Posterior cingulate gyrus (tissue), 11 donors: ENCODE results near the gene VARS2.
A peak's percentile ranks its signal among the peaks of the same experiment; 100 is the strongest.
"Not testable (repeated sequence)": the region's sequence is repeated elsewhere in the genome, so short reads cannot be mapped to it uniquely, and the experiment has no call there.

Experiments used
- DNase-seq, 10 donors: peaks; one replicate each; pipeline versions ENCODE4 v3.0.0 to v3.0.0-alpha.2; 2020 to 2021; ENCODE audit warnings: mixed read lengths in 3 of 10
- intact Hi-C: fragments of 100-400 bp; cut with DNase I; formaldehyde crosslinking; loops from one replicate; pipeline ENCODE4 v1.15.1; 2023

The VARS2 gene

GRCh38 chr6:30894935-30895334, 19.1 kb upstream of the VARS2 start:
- intact Hi-C loops, result no loop called here
- no peak for DNase-seq

DNA sequence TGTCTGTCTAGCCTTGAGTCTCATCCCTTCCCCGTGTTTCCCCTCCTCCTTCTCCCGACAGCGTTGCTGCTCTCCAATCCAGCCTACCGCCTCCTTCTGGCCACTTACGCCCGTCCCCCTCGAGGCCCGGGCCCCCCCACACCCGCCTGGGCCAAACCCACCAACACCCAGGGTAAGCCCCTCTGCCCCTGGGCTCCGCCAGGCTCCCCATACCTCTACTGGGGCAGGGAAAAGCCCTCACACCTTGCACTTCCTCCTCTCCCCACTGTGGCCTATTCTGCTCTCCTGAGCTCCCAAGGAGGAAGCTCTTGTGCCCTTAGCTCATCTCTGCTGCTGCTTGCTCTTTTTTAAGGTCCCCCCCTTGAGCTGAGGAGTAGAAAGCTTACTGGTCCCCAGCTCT, 18.7 kb upstream of the VARS2 start:
- no peak for DNase-seq
- intact Hi-C loops, result no loop called here

DNA sequence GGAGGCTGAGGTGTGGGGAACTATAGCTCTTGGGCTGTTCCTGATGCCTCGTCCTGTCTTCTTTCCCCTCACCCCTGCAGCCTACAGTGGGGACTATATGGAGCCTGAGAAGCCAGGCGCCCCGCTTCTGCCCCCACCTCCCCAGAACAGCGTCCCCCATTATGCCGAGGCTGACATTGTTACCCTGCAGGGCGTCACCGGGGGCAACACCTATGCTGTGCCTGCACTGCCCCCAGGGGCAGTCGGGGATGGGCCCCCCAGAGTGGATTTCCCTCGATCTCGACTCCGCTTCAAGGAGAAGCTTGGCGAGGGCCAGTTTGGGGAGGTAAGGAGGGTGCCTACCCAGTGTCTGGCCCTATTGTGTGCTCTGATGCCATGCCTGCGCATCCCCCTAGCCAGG, 17.5 kb upstream of the VARS2 start:
- peak in 1 of 10 donors; percentile 35 for DNase-seq
- intact Hi-C loops, result no loop called here

- DNase-seq, result peak in 3 of 10 donors; percentile 56 to 66 (median 59)
- intact Hi-C loops, result no loop called here
Measured at GRCh38 chr6:30897882-30898281, 16.2 kb upstream of the VARS2 start.

DNA sequence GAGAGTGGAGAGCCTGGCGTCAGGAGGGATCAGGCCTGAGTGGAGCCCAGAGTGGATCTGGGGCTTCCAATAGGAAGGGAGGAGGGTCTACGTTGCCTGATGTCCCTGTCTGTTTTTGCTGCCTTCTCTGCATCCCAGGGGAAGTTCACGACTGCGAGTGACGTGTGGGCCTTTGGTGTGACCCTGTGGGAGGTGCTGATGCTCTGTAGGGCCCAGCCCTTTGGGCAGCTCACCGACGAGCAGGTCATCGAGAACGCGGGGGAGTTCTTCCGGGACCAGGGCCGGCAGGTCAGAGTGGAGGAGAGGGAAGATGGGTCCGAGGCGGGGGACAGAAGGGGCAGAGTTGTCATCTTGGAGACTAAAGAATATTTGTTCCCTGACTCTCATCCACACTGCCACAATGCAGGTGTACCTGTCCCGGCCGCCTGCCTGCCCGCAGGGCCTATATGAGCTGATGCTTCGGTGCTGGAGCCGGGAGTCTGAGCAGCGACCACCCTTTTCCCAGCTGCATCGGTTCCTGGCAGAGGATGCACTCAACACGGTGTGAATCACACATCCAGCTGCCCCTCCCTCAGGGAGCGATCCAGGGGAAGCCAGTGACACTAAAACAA, 15.2 kb upstream of the VARS2 start:
- intact Hi-C loops, result no loop called here
- DNase-seq, result peak in 3 of 10 donors; percentile 52 to 74 (median 65)

DNA sequence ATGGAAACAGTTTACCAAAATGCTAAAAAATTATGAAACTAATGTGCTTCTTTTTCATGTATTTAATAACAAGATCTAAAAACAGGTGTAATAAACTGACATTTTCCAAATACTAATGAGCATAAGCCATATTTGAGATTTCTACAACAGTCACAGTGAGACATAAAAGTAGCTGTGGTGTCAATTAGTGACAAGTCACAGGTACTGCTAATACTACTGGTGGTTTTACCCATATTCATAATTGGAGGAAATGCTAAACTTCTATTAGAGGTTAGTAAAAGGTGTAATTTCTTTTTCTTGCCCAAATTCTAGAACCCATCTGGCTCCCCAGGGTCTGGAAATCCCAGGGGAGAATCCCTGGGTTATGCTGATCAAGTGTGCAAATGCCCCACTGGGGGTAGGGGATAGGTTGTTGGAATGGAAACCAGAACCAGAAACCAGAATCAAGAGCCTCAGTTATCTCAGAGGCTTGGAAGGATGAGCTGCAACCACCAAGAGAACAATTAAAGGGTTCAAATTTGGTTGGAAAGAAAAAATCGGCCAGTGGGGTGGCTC, 13.1 kb upstream of the VARS2 start:
- peak in 1 of 10 donors; percentile 2 for DNase-seq
- intact Hi-C loops, result no loop called here

- peak in 2 of 10 donors; percentile 4 to 22 for DNase-seq
Measured at GRCh38 chr6:30901436-30901835, 12.6 kb upstream of the VARS2 start.

GRCh38 chr6:30902196-30902595, 11.8 kb upstream of the VARS2 start:
- intact Hi-C loops, result not testable (repeated sequence)

More at GRCh38 chr6:30901436-30901835, 12.6 kb upstream of the VARS2 start:
- intact Hi-C loops, result no loop called here

DNA sequence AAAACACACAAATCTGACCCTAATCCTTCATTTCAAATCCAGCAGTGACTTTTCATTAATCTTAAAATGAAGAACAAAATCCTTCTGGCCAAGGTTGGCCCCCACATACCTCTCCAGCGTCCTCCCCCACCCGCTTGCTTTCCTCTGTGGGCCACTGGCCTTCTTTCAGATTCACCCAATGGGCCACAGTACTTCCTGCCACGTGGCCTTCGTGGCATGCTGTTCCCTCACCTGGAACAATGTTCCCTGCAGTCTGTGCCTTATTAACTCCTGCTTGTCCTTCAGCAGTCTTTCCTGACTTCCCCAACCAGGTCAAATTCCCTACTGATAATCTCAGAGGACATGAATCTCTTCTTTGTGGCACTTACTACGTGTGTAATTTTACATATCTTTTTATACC, 11.3 kb upstream of the VARS2 start:
- DNase-seq, result peak in 2 of 10 donors; percentile 5 to 24
- intact Hi-C loops, result no loop called here

More at GRCh38 chr6:30902196-30902595, 11.8 kb upstream of the VARS2 start:
- peak in 3 of 10 donors; percentile 13 to 50 (median 40) for DNase-seq

DNA sequence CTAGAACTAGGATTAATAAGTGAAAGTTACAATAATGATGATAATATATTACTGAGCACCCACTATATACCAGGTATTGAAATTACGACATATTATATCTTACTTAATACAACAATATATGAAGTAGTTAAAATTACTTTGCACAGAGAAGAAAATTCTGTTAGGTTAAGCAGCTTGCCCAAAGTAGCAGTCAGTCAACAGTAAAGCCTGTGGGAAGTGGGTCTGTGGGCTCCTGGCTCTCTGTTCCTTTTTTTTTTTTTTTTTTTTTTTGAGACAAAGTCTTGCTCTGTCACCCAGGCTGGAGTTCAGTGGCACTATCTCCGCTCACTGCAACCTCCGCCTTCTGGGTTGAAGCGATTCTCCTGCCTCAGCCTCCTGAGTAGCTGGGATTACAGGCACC, 10.8 kb upstream of the VARS2 start:
- intact Hi-C loops, result no loop called here
- peak in 1 of 10 donors; percentile 6 for DNase-seq

DNA sequence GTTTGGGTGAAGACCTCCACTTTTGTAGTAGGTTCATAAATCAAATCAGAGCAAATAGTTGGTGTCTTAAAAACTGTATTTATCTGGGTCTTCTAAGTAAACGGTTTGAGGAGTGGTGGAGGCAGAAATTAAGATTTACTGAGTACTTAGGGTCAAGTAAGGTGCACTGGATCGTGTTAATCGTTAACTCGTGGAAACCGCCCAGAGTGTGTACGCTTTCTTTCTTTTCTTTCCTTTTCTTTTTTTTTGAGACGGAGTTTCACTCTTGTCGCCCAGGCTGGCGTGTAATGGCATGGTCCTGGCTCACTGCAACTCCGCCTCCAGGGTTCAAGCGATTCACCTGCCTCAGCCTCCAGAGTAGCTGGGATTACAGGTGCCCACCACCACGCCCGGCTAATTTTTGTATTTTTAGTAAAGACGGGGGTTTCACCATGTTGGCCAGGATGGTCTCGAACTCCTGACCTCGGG, 6.7 kb upstream of the VARS2 start:
- intact Hi-C loops, DNase-seq: not testable (repeated sequence)

GRCh38 chr6:30907758-30908591, 6.1 kb upstream of the VARS2 start, which contains the start of gene GTF2H4:
TSS of gene GTF2H4 (plus strand) at chr6:30908207.
- intact Hi-C loops, result loop anchor here (2.0 kb wide), 1 partner anchor 21 kb away; no protein-coding TSS in a partner anchor
- DNase-seq, result peak; percentile 95 to 99 (median 98)

GRCh38 chr6:30908700-30909099, 5.3 kb upstream of the VARS2 start:
- intact Hi-C loops, result loop anchor here (2.0 kb wide), 1 partner anchor 22 kb away; no protein-coding TSS in a partner anchor
- DNase-seq, result no peak

GRCh38 chr6:30910473-30910872, 3.6 kb upstream of the VARS2 start:
- intact Hi-C loops, result not testable (repeated sequence)
- peak in 1 of 10 donors; percentile 65 for DNase-seq

DNA sequence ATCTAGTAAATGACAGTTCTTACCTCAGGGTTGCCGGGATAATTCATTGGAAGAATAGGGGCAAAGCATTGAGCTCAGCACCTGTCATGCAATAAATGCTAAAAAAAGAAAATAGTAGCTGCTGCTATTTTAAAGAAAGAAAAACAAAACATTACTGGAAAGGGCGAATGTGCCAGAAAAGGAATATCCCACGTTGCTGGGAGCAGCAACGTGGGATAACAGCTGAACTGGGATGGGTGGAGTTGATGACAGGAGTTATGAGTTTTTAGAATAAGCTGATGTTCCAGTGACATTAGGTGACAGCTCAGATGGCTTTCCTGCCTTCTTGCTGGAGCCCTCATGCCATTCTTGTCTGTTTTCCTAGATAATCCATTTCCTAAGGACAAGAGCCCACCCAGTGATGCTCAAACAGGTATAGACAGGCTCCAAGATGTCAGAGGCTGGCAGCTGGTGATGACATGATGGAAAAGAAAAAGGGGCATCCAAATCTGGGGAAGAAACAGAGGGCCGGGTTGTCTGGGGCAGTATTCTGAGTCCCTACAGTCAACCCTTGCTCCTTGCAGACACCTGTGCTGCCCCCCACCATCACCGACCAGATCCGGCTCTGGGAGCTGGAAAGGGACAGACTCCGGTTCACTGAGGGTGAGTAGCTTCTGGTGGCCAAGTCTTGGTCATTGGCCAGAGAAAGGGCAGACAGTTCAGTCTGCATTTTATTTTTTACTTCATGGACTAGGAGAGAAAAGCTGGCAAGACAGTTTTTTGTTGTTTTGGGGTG, 1.1 kb upstream of the VARS2 start:
- peak in 2 of 10 donors; percentile 39 to 55 for DNase-seq
- intact Hi-C loops, result no loop called here

DNA sequence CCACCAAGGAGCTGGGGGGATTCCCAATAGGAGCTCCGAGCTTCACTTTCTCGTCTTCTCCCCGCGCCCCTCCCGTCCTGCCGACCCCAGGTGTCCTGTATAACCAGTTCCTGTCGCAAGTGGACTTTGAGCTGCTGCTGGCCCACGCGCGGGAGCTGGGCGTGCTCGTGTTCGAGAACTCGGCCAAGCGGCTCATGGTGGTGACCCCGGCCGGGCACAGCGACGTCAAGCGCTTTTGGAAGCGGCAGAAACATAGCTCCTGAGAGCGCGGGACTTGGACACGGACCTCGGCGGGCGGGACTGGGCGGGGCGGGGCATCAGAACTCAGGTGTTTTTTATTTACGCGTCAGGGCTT, 340 bp upstream of the VARS2 start:
- DNase-seq, result peak in 2 of 10 donors; percentile 14 to 38
- intact Hi-C loops, result loop anchor here (1.0 to 2.0 kb wide), 3 partner anchors 29 to 157 kb away; partner anchors contain the start of gene DDR1

- peak in 2 of 10 donors; percentile 22 to 55 for DNase-seq
- intact Hi-C loops, result loop anchor here (1.0 to 5.0 kb wide), 4 partner anchors 30 to 172 kb away; partner anchors contain the start of gene DDR1
Measured at GRCh38 chr6:30914854-30915590, 984 bp downstream of the VARS2 start.

DNA sequence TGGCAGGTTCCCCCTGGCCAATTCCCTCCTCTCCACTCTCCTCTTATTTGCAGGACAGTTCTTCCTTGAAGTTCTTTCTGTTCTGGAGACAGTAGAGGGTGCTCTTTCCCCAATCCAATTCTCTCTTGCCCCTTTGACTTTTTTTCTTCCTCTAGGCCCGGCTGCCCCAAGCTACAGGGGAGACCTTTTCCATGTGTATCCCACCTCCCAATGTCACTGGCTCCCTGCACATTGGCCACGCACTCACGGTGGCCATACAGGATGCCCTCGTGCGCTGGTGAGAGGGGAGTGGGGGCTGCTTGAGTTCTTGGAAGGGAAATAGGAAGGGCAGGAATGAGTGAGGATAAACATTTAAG, 1.5 kb downstream of the VARS2 start:
- intact Hi-C loops, result loop anchor here (2.0 to 5.0 kb wide), 3 partner anchors 31 to 172 kb away; partner anchors contain the start of gene DDR1
- DNase-seq, result peak in 4 of 10 donors; percentile 6 to 35 (median 24)

- peak in 1 of 10 donors; percentile 22 for DNase-seq
- intact Hi-C loops, result loop anchor here (5.0 kb wide), 1 partner anchor 170 kb away; no protein-coding TSS in a partner anchor
Measured at GRCh38 chr6:30917041-30917440, 3.0 kb downstream of the VARS2 start.
